Esophagus squamous epithelium (tissue), 5 donors: Measurements from ENCODE around the gene ADARB2. TPM values are rescaled to one million over a fixed set of nuclear protein-coding genes. Genes with fewer than 3 reads are reported as not detected.

Experiments
- DNase-seq: peaks from one replicate; lab custom pipeline; 2025; lab: John Stamatoyannopoulos, UW
- H3K27ac ChIP-seq, 4 donors: fragments of 200-600 bp; sonication (generic); one replicate each; pipeline ENCODE4 v1.5.1; 2016 to 2019; ENCODE audit warnings: mild to moderate bottlenecking in 1 of 4
- H3K27me3 ChIP-seq, 4 donors: fragments of 200-600 bp; sonication (generic); 1 replicate in 3 of 4; 2 replicates in 1 of 4; pipeline versions ENCODE4 v1.5.1 to v1.6.0; 2017 to 2021; ENCODE audit warnings: antibody characterized with exemption in 1 of 4
- H3K36me3 ChIP-seq, 3 donors: fragments of 200-600 bp; sonication (generic); one replicate each; pipeline ENCODE4 v1.5.1; 2016 to 2019
- H3K4me1 ChIP-seq, 3 donors: fragments of 200-600 bp; sonication (generic); one replicate each; pipeline ENCODE4 v1.5.1; 2017 to 2019
- H3K4me3 ChIP-seq, 4 donors: fragments of 200-600 bp; sonication (generic); 1 replicate in 3 of 4; 2 replicates in 1 of 4; pipeline ENCODE4 v1.5.1; 2016 to 2019; ENCODE audit warnings: mild to moderate bottlenecking in 2 of 4, moderate library complexity in 1 of 4
- H3K9me3 ChIP-seq, 3 donors: fragments of 200-600 bp; sonication (generic); one replicate each; pipeline ENCODE4 v1.5.1; 2016 to 2019
- POLR2A ChIP-seq, 4 donors: fragments of 450-650 bp; IDR thresholded peaks; one replicate each; pipeline ENCODE4 v1.6.1; 2017; ENCODE audit warnings: antibody characterized with exemption in 4 of 4, mild to moderate bottlenecking in 4 of 4, moderate library complexity in 3 of 4
- WGBS, 2 donors: methylation state at CpG; one replicate each; pipeline ENCODE4 v1.1.5; 2018; 5-methylcytosine and 5-hydroxymethylcytosine counted together
- intact Hi-C: fragments of 100-400 bp; cut with DNase I; formaldehyde crosslinking; loops from one replicate; pipeline ENCODE4 v1.15.0; 2022
- total RNA-seq, 4 donors: library from RNA; depleted of rRNA; stranded (reverse); fragments of >200 nt; gene quantifications; one replicate each; pipeline ENCODE4 v1.1.0, GENCODE V29; 2016
- TF ChIP-seq, protein P1 (sequence below), 6 experiments: fragments of 450-650 bp in 4 of 6; fragments of 200-600 bp in 2 of 6; sonication (generic) in 2 of 6; IDR thresholded peaks; one replicate each; pipeline ENCODE4 v1.5.1; 2016 to 2019; ENCODE audit warnings: antibody characterized with exemption in 6 of 6, mild to moderate bottlenecking in 4 of 6, moderate library complexity in 4 of 6
- donor health status: DM: yes; HTN: yes; CAD: no.

ADARB2 gene
- total RNA-seq, 4 donors from 2014 or later: 0.21 to 3.5 (median 1.5) TPM

DNA sequence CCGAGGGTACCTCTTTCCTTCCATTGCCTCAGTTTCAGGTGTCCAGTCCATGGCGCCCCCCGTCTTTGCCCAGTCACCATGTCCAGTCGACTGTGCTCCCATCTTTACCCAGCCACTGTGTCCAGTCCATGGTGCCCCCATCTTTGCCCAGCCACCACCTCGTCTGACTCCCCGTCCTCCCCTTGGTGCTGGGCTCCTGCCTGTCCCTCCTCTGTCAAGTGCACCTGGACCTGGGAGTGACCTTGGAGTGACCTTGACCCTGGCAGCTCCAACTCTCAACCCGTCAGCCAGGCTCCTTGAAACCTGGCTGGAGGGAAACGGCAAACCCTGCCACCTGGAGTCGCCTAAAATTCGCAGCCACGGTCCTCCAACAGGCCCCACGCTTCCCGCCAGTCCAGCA, 180.2 kb downstream of the ADARB2 start:
- 77 to 82% methylated on average over 13 of the region's 13 CpGs for WGBS, 2 donors

DNA sequence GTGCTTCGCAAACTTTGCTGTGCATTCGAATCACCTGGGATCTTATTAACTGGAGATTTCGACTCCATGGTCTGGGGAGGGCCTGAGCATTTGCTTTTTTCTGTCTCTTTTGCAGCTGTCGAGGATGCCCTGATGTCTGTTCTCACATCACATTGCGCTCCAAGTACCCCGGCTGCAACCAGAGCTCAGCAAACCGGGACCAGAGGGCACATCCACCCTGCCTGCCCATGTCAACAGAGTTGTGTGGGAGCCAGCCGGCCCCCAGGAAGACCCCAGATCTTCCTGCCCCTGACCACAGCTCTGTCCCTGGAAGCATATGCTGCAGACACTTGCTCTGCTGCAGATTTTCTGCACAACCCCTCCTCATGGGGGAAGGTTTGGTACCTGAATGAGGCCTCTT, 180.8 kb downstream of the ADARB2 start:
- 87 to 88% methylated on average over 4 to 6 of the region's 8 CpGs for WGBS, 2 donors

More for the DNA sequence above, 180.2 kb downstream of the ADARB2 start:
- H3K27ac ChIP-seq: no peak overlapping the region
- no peaks in the 10 kb centered on the region for H3K36me3 ChIP-seq
- no peaks in the 10 kb centered on the region for H3K4me1 ChIP-seq
- no peak for DNase-seq
- no peak overlapping the region for H3K4me3 ChIP-seq
- TF ChIP-seq POLR2A (IDR thresholded peaks at IDR 0.05): no peak
- TF ChIP-seq, protein P1, sequence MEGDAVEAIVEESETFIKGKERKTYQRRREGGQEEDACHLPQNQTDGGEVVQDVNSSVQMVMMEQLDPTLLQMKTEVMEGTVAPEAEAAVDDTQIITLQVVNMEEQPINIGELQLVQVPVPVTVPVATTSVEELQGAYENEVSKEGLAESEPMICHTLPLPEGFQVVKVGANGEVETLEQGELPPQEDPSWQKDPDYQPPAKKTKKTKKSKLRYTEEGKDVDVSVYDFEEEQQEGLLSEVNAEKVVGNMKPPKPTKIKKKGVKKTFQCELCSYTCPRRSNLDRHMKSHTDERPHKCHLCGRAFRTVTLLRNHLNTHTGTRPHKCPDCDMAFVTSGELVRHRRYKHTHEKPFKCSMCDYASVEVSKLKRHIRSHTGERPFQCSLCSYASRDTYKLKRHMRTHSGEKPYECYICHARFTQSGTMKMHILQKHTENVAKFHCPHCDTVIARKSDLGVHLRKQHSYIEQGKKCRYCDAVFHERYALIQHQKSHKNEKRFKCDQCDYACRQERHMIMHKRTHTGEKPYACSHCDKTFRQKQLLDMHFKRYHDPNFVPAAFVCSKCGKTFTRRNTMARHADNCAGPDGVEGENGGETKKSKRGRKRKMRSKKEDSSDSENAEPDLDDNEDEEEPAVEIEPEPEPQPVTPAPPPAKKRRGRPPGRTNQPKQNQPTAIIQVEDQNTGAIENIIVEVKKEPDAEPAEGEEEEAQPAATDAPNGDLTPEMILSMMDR (IDR thresholded peaks at IDR 0.05): no peak
- peaks cover 0 to 23% (median 0%) of the 10 kb centered on the region in 4 donors for H3K27me3 ChIP-seq
- intact Hi-C loops: no loop called here
- H3K9me3 ChIP-seq: no peaks in the 10 kb centered on the region

DNA sequence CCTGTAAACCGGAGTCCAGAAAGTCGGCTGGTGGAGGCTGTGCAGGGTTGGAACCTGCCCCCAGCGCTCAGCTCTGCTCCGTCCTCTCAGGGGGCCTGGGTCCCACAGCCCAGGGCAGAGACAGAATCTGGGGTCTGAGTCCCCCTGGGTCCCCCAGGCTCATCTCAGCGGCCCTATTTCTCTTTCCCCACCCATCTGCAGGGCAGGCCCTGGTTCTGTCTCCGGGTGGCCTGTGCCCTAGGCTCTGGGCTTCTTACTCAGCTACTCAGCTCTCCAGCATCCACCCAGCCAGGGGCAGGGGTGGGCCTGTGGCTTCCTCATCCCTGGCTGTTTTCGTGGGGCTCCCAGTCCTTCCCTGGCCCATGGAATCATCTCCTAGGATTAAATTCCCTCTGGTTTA, 183.4 kb downstream of the ADARB2 start:
- Histone ChIP-seq H3K27ac (no peak overlapping the region), H3K27me3 (peaks cover 0 to 19% (median 0%) of the 10 kb centered on the region in 4 donors), H3K9me3 (no peaks in the 10 kb centered on the region), H3K4me1 (no peaks in the 10 kb centered on the region), H3K4me3 (no peak overlapping the region), H3K36me3 (no peaks in the 10 kb centered on the region)
- intact Hi-C loops: no loop called here
- no peak for DNase-seq
- TF ChIP-seq, protein P1 (IDR thresholded peaks at IDR 0.05): no peak
- no peak for TF ChIP-seq POLR2A (IDR thresholded peaks at IDR 0.05)
- 73 to 83% methylated on average over 1 to 7 of the region's 7 CpGs for WGBS, 2 donors

More for the DNA sequence above, 180.8 kb downstream of the ADARB2 start:
- H3K9me3 ChIP-seq: no peaks in the 10 kb centered on the region
- no peaks in the 10 kb centered on the region for H3K36me3 ChIP-seq
- intact Hi-C loops: no loop called here
- no peak for TF ChIP-seq POLR2A (IDR thresholded peaks at IDR 0.05)
- TF ChIP-seq, protein P1 (IDR thresholded peaks at IDR 0.05): no peak
- H3K4me1 ChIP-seq: no peaks in the 10 kb centered on the region
- no peak for DNase-seq
- H3K4me3 ChIP-seq: no peak overlapping the region
- no peak overlapping the region for H3K27ac ChIP-seq
- H3K27me3 ChIP-seq: peaks cover 0 to 23% (median 0%) of the 10 kb centered on the region in 4 donors

DNA sequence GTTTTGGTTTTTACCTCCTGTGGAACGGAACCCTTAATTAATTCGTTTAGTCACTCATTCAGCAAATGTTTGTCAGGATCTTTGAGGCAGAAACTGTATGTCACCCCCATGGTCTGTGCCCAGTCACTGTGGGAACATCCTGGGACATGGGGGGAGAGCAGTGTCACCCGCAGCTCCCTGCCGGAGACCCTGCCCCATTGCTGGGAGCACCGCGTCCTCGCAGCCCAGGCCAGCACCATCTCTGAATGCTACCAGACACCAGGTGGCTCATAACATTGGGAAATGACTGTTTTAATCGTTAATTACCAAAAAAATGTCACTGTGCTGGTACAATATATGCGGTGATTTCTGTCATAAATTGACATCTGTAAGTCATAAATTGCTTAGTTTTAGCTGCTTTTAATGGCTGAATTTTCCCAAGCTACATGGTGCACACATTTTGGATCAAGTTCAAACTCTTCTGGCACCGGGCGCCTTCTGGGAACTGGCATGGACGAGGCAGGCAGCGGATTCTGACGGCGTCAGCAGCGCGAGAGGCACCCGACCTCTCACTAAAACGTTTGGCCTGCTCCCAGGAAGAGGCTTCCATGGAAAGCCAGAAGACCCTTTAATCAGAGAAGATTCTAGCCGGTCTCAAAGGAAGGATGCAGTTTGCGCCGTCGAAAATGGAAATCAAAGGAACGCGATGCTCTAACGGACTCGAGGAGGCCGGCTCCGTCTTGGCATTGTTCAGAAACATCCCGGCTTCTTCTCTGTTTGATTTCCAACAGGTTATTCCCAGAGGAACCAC, 184.2 kb downstream of the ADARB2 start:
- intact Hi-C loops: no loop called here
- H3K27me3 ChIP-seq: peaks cover 0 to 12% (median 0%) of the 10 kb centered on the region in 4 donors

DNA sequence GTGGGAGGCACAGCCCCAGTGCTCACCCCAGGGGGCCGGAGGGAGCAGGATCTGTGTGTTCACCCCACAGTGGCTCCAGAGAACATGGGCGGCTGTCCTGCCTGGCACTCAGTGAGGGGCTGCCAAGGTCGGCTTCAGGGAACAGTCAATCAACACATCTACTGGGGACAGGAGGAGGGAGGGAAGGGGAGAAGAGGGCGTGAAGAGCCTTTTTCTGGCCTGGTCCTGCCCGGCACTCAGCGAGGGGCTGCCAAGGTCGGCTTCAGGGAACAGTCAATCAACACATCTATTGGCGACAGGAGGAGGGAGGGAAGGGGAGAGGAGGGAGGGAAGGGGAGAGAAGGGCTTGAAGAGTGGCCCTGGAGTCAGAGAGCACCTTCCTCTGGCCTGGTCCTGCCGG, 184.9 kb downstream of the ADARB2 start:
- no peak overlapping the region for H3K27ac ChIP-seq
- no peaks in the 10 kb centered on the region for H3K9me3 ChIP-seq
- peaks cover 0 to 6% (median 0%) of the 10 kb centered on the region in 4 donors for H3K27me3 ChIP-seq
- no peaks in the 10 kb centered on the region for H3K4me1 ChIP-seq
- intact Hi-C loops: no loop called here
- DNase-seq: no peak
- WGBS, 2 donors: 51 to 65% methylated on average over 6 to 7 of the region's 9 CpGs
- H3K36me3 ChIP-seq: no peaks in the 10 kb centered on the region
- no peak for TF ChIP-seq POLR2A (IDR thresholded peaks at IDR 0.05)
- TF ChIP-seq, protein P1 (IDR thresholded peaks at IDR 0.05): no peak
- no peak overlapping the region for H3K4me3 ChIP-seq

More for the DNA sequence above, 184.2 kb downstream of the ADARB2 start:
- Histone ChIP-seq H3K36me3 (no peaks in the 10 kb centered on the region), H3K4me3 (no peak overlapping the region), H3K9me3 (no peaks in the 10 kb centered on the region), H3K4me1 (no peaks in the 10 kb centered on the region), H3K27ac (no peak overlapping the region)
- TF ChIP-seq, protein P1 (IDR thresholded peaks at IDR 0.05): no peak
- TF ChIP-seq POLR2A (IDR thresholded peaks at IDR 0.05): no peak
- WGBS, 2 donors: 72 to 84% methylated on average over 19 to 30 of the region's 30 CpGs
- DNase-seq: no peak
